ENCODE measurements around the gene SRXN1.

SRXN1 gene

DNA sequence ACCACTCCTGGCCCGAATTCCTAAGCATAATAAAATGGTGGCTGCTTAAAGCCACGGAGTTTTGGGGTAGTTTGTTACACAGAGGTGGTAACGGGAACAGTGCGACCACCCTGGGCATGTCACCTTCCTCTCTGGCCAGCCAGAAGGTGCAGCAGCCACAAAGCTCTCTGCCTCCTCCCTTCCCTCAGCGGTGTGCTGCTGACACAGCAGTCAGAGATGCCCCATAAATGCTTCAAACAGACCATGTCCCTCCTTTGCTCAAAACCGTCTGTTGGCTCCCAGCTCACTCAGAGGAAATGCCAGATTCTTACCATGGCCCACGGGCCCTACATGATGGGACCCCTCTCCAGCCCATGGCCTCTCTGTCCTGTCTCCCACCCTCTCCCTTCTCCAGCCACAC, 30.8 kb downstream of the SRXN1 start:
- TF ChIP-seq CTCF (IDR thresholded peaks at IDR 0.05), result no peak

- TF ChIP-seq CTCF (IDR thresholded peaks at IDR 0.05), result no peak
These were observed 31.8 kb downstream of the SRXN1 start for GRCh38 chr20:621125-621756.

- TF ChIP-seq CTCF (IDR thresholded peaks at IDR 0.05), result no peak
These were observed 32.8 kb downstream of the SRXN1 start for GRCh38 chr20:620246-620645.

GRCh38 chr20:618980-619379, 34.0 kb downstream of the SRXN1 start:
- no peak for TF ChIP-seq CTCF (IDR thresholded peaks at IDR 0.05)

- no peak for TF ChIP-seq CTCF (IDR thresholded peaks at IDR 0.05)
These were observed 34.9 kb downstream of the SRXN1 start for GRCh38 chr20:617934-618690.

DNA sequence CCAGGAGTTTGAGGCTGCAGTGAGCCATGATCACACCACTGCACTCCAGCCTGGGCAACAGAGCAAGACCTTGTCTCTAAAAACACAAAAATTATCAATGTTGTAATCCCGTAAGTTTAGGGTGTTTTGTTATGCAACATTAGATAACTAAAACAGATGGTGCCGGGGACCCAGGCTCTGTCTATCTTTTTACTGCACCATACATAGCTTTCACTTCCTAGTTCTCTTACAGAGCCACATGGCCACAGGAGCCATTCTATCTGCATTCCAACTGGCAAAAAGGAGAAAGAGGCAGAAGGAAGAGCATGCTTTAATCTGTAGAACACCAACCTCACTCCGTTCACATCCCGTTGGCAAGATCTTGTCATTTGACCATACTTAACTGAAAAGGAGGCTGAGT, 37.5 kb downstream of the SRXN1 start:
- no peak for TF ChIP-seq CTCF (IDR thresholded peaks at IDR 0.05)

DNA sequence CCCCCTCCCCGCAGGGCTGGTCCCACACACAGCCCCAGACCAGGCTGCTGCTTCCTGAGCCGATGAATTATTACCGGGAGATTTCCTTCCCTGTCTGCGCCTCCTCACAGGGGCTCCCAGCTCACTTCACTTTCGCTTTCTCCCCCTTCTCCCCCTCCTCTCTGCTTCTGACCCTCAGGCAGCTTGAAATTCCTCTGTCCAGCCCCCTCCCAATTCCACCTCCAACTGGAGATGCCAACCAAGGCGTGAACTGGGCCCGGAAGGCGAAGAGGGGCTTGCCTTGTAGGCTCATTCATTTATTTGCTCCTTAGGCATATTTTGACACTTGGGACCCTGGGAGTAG, 41.2 kb downstream of the SRXN1 start:
- TF ChIP-seq CTCF (IDR thresholded peaks at IDR 0.05), result no peak
